Measurements from ENCODE around the gene NCL.

NCL gene

GRCh38 chr2:231467016-231467545 lies 2.8 kb upstream of the NCL start:
- no peaks in the 10 kb centered on the region for H3F3A ChIP-seq (ENCODE audit: insufficient read depth, low read length)
- H3K79me2 ChIP-seq (ENCODE audit: insufficient read depth, low read length), result peaks cover 21% of the 10 kb centered on the region
- H3K4me1 ChIP-seq (ENCODE audit: insufficient read depth, low read length, severe bottlenecking), result peaks cover 18% of the 10 kb centered on the region
- no peaks in the 10 kb centered on the region for H3K27me3 ChIP-seq (ENCODE audit: insufficient read depth, low read length)
- H3K4me3 ChIP-seq (ENCODE audit: low read depth, low read length, poor library complexity, severe bottlenecking), result no peak overlapping the region
- no peak for TF ChIP-seq EZH2 (IDR thresholded peaks at IDR 0.05; ENCODE audit: borderline replicate concordance, low read length)
- no peak for TF ChIP-seq CTCF (IDR thresholded peaks at IDR 0.05; ENCODE audit: low read length)
- H4K20me1 ChIP-seq (ENCODE audit: insufficient read depth, low read length), result peaks cover 2% of the 10 kb centered on the region; the same call in 1 of the 2 replicates
- no peaks in the 10 kb centered on the region for H3K9me2 ChIP-seq (ENCODE audit: low read depth, low read length)
- no peak overlapping the region for H3K9ac ChIP-seq (ENCODE audit: low read length)
- H3K9me3 ChIP-seq (ENCODE audit: low read length), result no peaks in the 10 kb centered on the region
- H3K36me3 ChIP-seq (ENCODE audit: insufficient read depth, low read length), result peaks cover 20% of the 10 kb centered on the region
- H3K27ac ChIP-seq (ENCODE audit: low read depth, low read length, poor library complexity, severe bottlenecking), result no peak overlapping the region
- no peak overlapping the region for H2AFZ ChIP-seq (ENCODE audit: low read length)
- no peak overlapping the region for H3K4me2 ChIP-seq (ENCODE audit: low read length)

- no peaks in the 10 kb centered on the region for H3K9me3 ChIP-seq (ENCODE audit: low read length)
- H3K9me2 ChIP-seq (ENCODE audit: low read depth, low read length), result no peaks in the 10 kb centered on the region
- H3K9ac ChIP-seq (ENCODE audit: low read length), result peak overlapping the region; percentile 96
- peaks cover 2% of the 10 kb centered on the region; the same call in 1 of the 2 replicates for H4K20me1 ChIP-seq (ENCODE audit: insufficient read depth, low read length)
- H3F3A ChIP-seq (ENCODE audit: insufficient read depth, low read length), result no peaks in the 10 kb centered on the region; the same call in 1 of the 2 replicates
- H2AFZ ChIP-seq (ENCODE audit: low read length), result no peak overlapping the region
- H3K27ac ChIP-seq (ENCODE audit: low read depth, low read length, poor library complexity, severe bottlenecking), result peak overlapping the region; percentile 61
- H3K4me2 ChIP-seq (ENCODE audit: low read length), result peak overlapping the region; percentile 87
- no peaks in the 10 kb centered on the region for H3K27me3 ChIP-seq (ENCODE audit: insufficient read depth, low read length)
- TF ChIP-seq EZH2 (IDR thresholded peaks at IDR 0.05; ENCODE audit: borderline replicate concordance, low read length), result no peak
- no peak for TF ChIP-seq CTCF (IDR thresholded peaks at IDR 0.05; ENCODE audit: low read length)
- peaks cover 42% of the 10 kb centered on the region for H3K36me3 ChIP-seq (ENCODE audit: insufficient read depth, low read length)
- H3K4me3 ChIP-seq (ENCODE audit: low read depth, low read length, poor library complexity, severe bottlenecking), result peak overlapping the region; percentile 91
- peaks cover 27% of the 10 kb centered on the region for H3K79me2 ChIP-seq (ENCODE audit: insufficient read depth, low read length)
- H3K4me1 ChIP-seq (ENCODE audit: insufficient read depth, low read length, severe bottlenecking), result peaks cover 26% of the 10 kb centered on the region
Measured at GRCh38 chr2:231464576-231465540, 574 bp upstream of the NCL start.

- peak overlapping the region; percentile 77 for H3K27ac ChIP-seq (ENCODE audit: low read depth, low read length, poor library complexity, severe bottlenecking)
- H4K20me1 ChIP-seq (ENCODE audit: insufficient read depth, low read length), result peaks cover 2% of the 10 kb centered on the region; the same call in 1 of the 2 replicates
- TF ChIP-seq CTCF (IDR thresholded peaks at IDR 0.05; ENCODE audit: low read length), result no peak
- no peak for TF ChIP-seq EZH2 (IDR thresholded peaks at IDR 0.05; ENCODE audit: borderline replicate concordance, low read length)
Measured at GRCh38 chr2:231462729-231463465, 1.4 kb downstream of the NCL start.

More at GRCh38 chr2:231462729-231463465, 1.4 kb downstream of the NCL start:
- Histone ChIP-seq H3K9me3 (ENCODE audit: low read length) (no peaks in the 10 kb centered on the region), H3F3A (ENCODE audit: insufficient read depth, low read length) (peaks cover 13% of the 10 kb centered on the region), H3K9ac (ENCODE audit: low read length) (peak overlapping the region; percentile 94), H3K4me2 (ENCODE audit: low read length) (peak overlapping the region; percentile 87), H3K4me1 (ENCODE audit: insufficient read depth, low read length, severe bottlenecking) (peaks cover 26% of the 10 kb centered on the region), H3K27me3 (ENCODE audit: insufficient read depth, low read length) (no peaks in the 10 kb centered on the region), H3K36me3 (ENCODE audit: insufficient read depth, low read length) (peaks cover 62% of the 10 kb centered on the region), H3K4me3 (ENCODE audit: low read depth, low read length, poor library complexity, severe bottlenecking) (peak overlapping the region; percentile 91), H2AFZ (ENCODE audit: low read length) (no peak overlapping the region), H3K79me2 (ENCODE audit: insufficient read depth, low read length) (peaks cover 27% of the 10 kb centered on the region), H3K9me2 (ENCODE audit: low read depth, low read length) (no peaks in the 10 kb centered on the region)
